Measurements from ENCODE around the gene PHLPP1. TPM values are rescaled to one million over a fixed set of nuclear protein-coding genes. Genes with fewer than 3 reads are reported as not detected.

PHLPP1 gene
- total RNA-seq, 2 donors from 2014 or later, result 6.3 to 7.9 TPM

DNA sequence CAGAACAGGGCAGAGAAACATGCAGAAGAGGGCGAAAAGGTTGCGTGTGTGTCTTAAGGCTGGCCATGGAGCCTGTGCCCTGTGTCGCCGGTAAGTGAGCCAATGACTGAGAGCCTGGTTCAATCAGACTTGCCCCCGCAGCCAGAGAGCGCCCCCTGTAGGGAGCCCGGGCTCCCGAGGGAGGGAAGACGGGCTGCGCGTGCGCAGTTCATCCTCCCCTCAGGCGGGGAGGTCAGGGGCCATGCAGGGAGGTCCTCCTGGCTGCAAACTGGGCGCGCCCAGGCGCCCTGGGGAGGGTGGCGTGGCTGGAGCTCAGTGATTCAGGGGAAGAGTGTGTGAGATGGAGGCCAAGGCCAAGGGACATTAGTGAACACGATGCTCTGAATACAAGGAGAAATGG is 276.6 kb downstream of the PHLPP1 start:
- peaks cover 14% of the 10 kb centered on the region for H3K27me3 Mint-ChIP-seq (ENCODE audit: low read depth)
- no peak overlapping the region for H3K27ac Mint-ChIP-seq
- ATAC-seq (replicated peaks in 1 of 2) (no peak), DNase-seq (peak; percentile 9 to 11)
- no peak overlapping the region for H3K4me3 Mint-ChIP-seq
- no peaks in the 10 kb centered on the region for H3K4me1 Mint-ChIP-seq (ENCODE audit: low read depth)
- no peaks in the 10 kb centered on the region for H3K36me3 Mint-ChIP-seq (ENCODE audit: insufficient read depth in 2 of 2)
- H3K9me3 Mint-ChIP-seq, result no peaks in the 10 kb centered on the region

DNA sequence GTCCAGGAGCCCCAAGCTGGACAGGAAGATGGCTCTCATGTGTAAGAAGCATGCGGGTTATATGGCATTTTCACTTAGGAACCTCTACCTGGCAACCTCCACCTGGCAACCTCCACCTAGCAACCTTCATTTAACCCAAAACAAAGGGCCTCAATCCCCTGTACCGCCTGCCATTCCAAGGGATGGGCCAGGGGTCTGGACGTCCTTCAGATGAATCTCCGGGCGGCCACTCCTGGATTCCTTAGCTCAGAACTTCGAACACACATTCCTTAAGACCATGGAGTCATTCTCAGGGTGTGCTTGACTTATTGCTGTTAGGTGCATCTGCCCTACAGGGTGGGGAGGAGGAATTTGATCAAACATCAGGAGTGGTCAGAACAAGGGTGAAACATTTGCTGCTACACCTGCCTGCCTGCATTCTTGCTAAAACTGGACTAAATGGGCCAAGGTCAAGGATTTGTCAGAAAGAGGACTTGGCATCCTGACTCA is 277.6 kb downstream of the PHLPP1 start:
- ATAC-seq (replicated peaks in 1 of 2) (no peak), DNase-seq (no peak)
- H3K4me1 Mint-ChIP-seq (ENCODE audit: low read depth), result no peaks in the 10 kb centered on the region
- no peak overlapping the region for H3K4me3 Mint-ChIP-seq
- no peak overlapping the region for H3K27ac Mint-ChIP-seq
- no peaks in the 10 kb centered on the region for H3K9me3 Mint-ChIP-seq
- peaks cover 14% of the 10 kb centered on the region for H3K27me3 Mint-ChIP-seq (ENCODE audit: low read depth)
- H3K36me3 Mint-ChIP-seq (ENCODE audit: insufficient read depth in 2 of 2), result no peaks in the 10 kb centered on the region

DNA sequence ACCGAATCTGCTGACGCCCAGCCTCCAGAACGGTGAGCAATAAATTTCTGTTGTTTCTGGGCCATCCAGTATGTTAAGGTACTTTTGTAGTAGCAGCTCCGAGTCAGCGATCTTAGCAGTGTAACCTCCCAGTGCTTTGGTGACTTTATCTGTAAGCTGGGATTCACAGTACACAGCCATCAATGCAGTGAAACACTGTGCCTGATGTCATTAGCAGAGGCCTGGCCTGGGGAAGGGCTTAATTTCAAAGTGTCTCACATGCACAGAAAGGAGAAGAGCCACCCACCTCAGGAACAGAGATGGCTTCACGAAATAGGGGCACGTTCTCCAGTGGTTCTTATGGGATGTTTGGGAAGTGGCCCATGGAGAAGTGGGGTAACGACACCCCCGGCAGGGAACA is 281.2 kb downstream of the PHLPP1 start:
- no peaks in the 10 kb centered on the region for H3K36me3 Mint-ChIP-seq (ENCODE audit: insufficient read depth in 2 of 2)
- no peaks in the 10 kb centered on the region for H3K4me1 Mint-ChIP-seq (ENCODE audit: low read depth)
- DNase-seq (no peak), ATAC-seq (replicated peaks in 1 of 2) (no peak)
- peaks cover 14% of the 10 kb centered on the region for H3K27me3 Mint-ChIP-seq (ENCODE audit: low read depth)
- H3K4me3 Mint-ChIP-seq, result no peak overlapping the region
- H3K9me3 Mint-ChIP-seq, result no peaks in the 10 kb centered on the region
- no peak overlapping the region for H3K27ac Mint-ChIP-seq

DNA sequence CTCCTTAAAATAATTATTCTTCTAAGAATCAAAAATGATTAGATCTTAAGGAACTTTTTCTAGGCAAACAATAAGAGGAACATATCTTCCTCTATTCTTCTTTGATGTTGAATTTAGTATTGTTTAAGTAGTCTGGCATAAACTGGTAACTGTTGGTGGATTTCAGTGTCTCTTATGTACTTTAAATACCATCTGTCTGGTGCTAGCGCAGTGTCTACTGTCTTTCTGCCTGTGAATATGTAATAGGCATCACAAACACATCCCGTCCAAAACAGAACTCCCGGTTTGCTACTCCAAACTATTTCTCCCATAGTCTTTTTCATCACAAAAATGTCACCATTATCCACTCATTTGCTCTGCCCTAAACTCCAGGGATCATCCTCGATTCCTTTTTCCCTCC is 281.7 kb downstream of the PHLPP1 start:
- no peak for DNase-seq
- no peaks in the 10 kb centered on the region for H3K9me3 Mint-ChIP-seq
- H3K36me3 Mint-ChIP-seq (ENCODE audit: insufficient read depth in 2 of 2), result no peaks in the 10 kb centered on the region
- no peaks in the 10 kb centered on the region for H3K4me1 Mint-ChIP-seq (ENCODE audit: low read depth)
- ATAC-seq (replicated peaks in 1 of 2), result no peak
- H3K27me3 Mint-ChIP-seq (ENCODE audit: low read depth), result peaks cover 14% of the 10 kb centered on the region
- H3K4me3 Mint-ChIP-seq, result no peak overlapping the region
- no peak overlapping the region for H3K27ac Mint-ChIP-seq

DNA sequence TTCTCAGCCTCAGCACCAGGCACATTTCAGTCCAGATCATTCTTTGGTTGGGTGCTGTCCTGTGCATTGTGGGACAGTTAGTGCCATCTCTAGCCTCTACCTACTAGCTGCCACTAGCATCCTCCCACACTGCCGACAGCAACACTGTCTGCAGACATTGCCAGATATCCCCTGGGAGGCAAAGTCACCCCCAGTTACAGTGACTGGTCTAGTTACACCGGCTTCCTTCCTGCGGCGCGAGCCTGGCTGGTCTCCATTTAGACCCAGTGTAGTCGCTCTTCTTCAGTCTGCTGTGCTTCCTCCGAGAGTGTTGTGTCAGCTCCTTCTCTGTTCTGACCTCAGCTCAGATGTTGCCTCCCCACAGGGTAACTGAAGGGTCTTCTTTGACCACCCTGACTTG is 283.1 kb downstream of the PHLPP1 start:
- Mint-ChIP-seq H3K27me3 (ENCODE audit: low read depth) (peaks cover 11% of the 10 kb centered on the region), H3K27ac (no peak overlapping the region), H3K9me3 (no peaks in the 10 kb centered on the region), H3K4me3 (no peak overlapping the region), H3K4me1 (ENCODE audit: low read depth) (no peaks in the 10 kb centered on the region), H3K36me3 (ENCODE audit: insufficient read depth in 2 of 2) (no peaks in the 10 kb centered on the region)
- ATAC-seq (replicated peaks in 1 of 2) (no peak), DNase-seq (no peak)

DNA sequence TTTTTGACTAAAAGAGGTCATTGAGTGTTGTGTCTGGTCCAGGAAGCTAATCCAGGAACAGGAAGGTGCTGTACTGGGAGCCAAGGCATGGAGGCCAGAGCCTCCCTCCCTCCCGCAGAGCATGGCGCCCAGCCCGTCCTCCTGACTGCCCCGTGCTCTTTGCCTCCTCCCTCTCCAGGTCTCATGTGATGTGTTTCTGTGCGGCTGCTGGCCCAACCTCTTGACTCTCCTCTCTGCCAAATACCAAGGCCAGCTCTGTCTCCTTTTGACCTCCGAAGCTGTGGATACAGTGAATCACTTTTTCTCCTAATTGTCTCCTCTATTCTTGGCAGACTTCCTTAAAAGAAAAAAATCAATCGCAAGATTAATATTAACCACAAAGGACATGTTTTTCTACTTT is 284.1 kb downstream of the PHLPP1 start:
- no peak overlapping the region for H3K4me3 Mint-ChIP-seq
- ATAC-seq (replicated peaks in 1 of 2) (no peak), DNase-seq (no peak)
- H3K36me3 Mint-ChIP-seq (ENCODE audit: insufficient read depth in 2 of 2), result no peaks in the 10 kb centered on the region
- no peaks in the 10 kb centered on the region for H3K9me3 Mint-ChIP-seq
- no peaks in the 10 kb centered on the region for H3K4me1 Mint-ChIP-seq (ENCODE audit: low read depth)
- peaks cover 5% of the 10 kb centered on the region for H3K27me3 Mint-ChIP-seq (ENCODE audit: low read depth)
- H3K27ac Mint-ChIP-seq, result no peak overlapping the region

DNA sequence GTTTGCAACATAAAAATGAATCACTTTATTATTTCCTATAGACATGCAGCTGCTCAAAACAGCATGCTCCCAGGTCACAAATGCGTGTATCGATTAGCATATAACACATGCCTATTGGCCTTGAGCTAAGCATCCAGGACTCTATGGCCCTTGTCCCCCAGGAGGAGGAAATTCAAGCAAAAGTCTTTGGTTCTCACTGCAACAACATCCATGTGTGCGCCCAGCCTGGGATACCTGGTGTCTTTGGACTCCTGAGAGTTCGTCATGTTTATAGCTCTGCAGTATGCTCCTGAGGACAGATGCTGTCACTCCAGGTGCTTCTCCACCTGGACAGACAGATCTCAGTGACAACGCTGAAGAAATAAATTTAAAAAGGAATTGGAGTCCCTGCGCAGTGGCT is 284.6 kb downstream of the PHLPP1 start:
- Mint-ChIP-seq H3K36me3 (ENCODE audit: insufficient read depth in 2 of 2) (no peaks in the 10 kb centered on the region), H3K9me3 (no peaks in the 10 kb centered on the region), H3K27me3 (ENCODE audit: low read depth) (peaks cover 5% of the 10 kb centered on the region), H3K4me1 (ENCODE audit: low read depth) (no peaks in the 10 kb centered on the region), H3K4me3 (no peak overlapping the region), H3K27ac (no peak overlapping the region)
- ATAC-seq (replicated peaks in 1 of 2) (no peak), DNase-seq (no peak)

DNA sequence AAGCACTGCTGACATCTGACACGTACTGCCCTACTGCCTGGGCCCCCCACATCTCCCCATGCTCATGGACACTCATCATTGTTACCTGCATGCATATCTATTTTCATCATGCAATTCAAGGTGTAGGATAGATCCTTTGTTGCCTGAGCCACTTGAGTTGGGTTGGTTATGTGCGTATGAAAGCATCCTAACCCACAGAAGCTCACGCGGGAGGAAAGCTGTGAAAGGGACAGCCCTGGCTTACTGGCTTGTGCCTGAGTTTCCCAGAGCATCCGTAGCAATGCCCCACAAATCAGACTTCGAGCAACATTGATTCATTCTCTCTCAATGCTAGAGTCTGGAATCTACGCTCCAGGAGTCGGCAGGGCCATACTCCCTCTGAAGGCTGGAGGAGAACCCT is 285.5 kb downstream of the PHLPP1 start:
- Mint-ChIP-seq H3K27me3 (ENCODE audit: low read depth) (no peaks in the 10 kb centered on the region), H3K4me3 (no peak overlapping the region), H3K4me1 (ENCODE audit: low read depth) (no peaks in the 10 kb centered on the region), H3K36me3 (ENCODE audit: insufficient read depth in 2 of 2) (no peaks in the 10 kb centered on the region), H3K9me3 (no peaks in the 10 kb centered on the region), H3K27ac (no peak overlapping the region)
- ATAC-seq (replicated peaks in 1 of 2) (no peak), DNase-seq (no peak)

DNA sequence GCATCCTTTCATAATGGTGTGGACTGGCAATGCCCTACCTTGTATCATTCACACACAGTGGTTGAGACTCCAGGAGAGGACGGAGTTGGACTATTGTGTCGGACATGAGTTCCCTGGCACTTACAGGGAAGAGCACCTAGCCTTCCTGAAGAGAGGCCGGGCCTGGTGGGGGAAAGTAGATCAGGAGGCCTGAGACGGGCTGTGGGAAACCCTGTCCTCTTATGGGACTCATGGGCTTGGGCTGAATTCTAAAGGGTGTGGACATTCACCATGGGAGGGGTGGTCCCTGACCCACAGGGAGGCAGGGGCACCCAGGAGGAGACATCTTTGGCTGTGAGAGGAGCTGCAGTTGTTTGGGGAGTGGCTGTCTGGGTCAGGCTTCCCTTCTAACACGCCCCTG is 286.5 kb downstream of the PHLPP1 start:
- ATAC-seq (replicated peaks in 1 of 2) (no peak), DNase-seq (no peak)
- H3K4me3 Mint-ChIP-seq, result no peak overlapping the region
- no peaks in the 10 kb centered on the region for H3K4me1 Mint-ChIP-seq (ENCODE audit: low read depth)
- no peaks in the 10 kb centered on the region for H3K36me3 Mint-ChIP-seq (ENCODE audit: insufficient read depth in 2 of 2)
- no peaks in the 10 kb centered on the region for H3K27me3 Mint-ChIP-seq (ENCODE audit: low read depth)
- no peaks in the 10 kb centered on the region for H3K9me3 Mint-ChIP-seq
- no peak overlapping the region for H3K27ac Mint-ChIP-seq

DNA sequence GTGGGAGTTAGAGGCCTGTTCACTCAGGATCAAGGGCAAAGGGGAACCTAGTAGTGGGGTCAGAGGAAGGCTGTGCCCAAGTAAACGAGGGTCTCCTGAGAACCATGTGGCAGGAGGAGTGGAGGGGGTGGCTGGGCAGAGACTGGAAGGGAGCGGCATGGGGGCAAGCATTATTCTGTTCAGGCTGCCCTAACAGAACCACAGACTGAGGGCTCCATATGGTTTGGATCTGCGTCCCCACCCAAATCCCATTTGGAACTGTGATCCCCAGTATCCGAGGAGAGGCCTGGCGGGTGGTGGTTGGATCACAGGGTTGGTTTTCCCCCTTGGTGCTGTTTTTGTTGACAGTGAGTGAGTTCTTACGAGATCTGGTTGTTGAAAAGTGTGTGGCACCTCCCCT is 287.0 kb downstream of the PHLPP1 start:
- Mint-ChIP-seq H3K4me3 (no peak overlapping the region), H3K27me3 (ENCODE audit: low read depth) (no peaks in the 10 kb centered on the region), H3K27ac (no peak overlapping the region), H3K36me3 (ENCODE audit: insufficient read depth in 2 of 2) (no peaks in the 10 kb centered on the region), H3K9me3 (no peaks in the 10 kb centered on the region), H3K4me1 (ENCODE audit: low read depth) (no peaks in the 10 kb centered on the region)
- ATAC-seq (replicated peaks in 1 of 2) (no peak), DNase-seq (no peak)

DNA sequence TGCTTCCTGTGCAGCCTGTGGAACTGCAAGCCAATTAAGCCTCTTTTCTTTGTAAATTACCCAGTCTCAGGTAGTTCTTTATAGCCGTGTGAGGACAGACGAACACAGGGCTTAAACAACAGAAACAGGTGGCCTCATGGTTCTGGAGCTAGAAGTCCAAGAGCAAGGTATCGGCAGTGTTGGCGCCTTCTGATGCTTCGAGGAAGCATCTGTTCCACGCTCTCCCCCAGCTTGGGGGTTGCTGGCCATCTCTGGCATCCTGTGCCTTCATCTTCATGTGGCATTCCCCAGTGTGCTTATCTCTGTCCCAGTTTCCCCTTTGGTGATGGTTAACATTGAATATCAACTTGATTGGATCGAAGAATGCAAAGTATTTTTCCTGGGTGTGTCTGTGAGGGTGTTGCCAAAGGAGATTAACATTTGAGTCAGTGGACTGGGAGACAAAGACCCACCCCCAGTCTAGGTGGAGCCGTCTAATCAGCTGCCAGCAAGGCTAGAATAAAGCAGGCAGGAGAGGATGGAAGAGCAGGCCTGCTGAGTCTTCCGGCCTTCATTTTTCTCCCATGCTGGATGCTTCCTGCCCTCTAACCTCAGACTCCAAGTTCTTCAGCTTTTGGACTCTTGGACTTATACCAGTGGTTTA is 287.6 kb downstream of the PHLPP1 start:
- DNase-seq (no peak), ATAC-seq (replicated peaks in 1 of 2) (no peak)
- H3K36me3 Mint-ChIP-seq (ENCODE audit: insufficient read depth in 2 of 2), result no peaks in the 10 kb centered on the region
- H3K27me3 Mint-ChIP-seq (ENCODE audit: low read depth), result no peaks in the 10 kb centered on the region
- no peak overlapping the region for H3K4me3 Mint-ChIP-seq
- H3K4me1 Mint-ChIP-seq (ENCODE audit: low read depth), result no peaks in the 10 kb centered on the region
- no peaks in the 10 kb centered on the region for H3K9me3 Mint-ChIP-seq
- no peak overlapping the region for H3K27ac Mint-ChIP-seq

DNA sequence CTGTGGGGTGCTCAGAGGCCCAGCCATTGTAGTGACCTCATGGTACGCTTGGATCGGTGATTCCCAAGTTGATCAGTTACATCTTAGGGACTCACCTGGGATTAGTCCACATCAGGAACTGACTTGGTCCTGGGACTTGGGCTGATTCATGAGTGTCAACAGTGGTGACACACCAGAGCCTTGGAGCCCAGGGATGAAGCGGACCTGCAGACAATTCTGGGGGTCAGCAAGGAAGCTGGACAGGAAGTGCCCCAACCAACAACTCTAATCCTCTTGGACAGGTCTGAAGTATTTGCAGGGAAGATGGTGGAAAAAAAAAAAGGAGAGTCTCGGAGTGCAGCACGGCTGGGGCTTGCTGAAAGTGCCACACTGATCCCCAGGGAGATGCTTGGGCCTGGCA is 288.6 kb downstream of the PHLPP1 start:
- Mint-ChIP-seq H3K4me3 (no peak overlapping the region), H3K27ac (no peak overlapping the region), H3K36me3 (ENCODE audit: insufficient read depth in 2 of 2) (no peaks in the 10 kb centered on the region), H3K9me3 (no peaks in the 10 kb centered on the region), H3K27me3 (ENCODE audit: low read depth) (no peaks in the 10 kb centered on the region), H3K4me1 (ENCODE audit: low read depth) (no peaks in the 10 kb centered on the region)
- DNase-seq (no peak), ATAC-seq (replicated peaks in 1 of 2) (no peak)

DNA sequence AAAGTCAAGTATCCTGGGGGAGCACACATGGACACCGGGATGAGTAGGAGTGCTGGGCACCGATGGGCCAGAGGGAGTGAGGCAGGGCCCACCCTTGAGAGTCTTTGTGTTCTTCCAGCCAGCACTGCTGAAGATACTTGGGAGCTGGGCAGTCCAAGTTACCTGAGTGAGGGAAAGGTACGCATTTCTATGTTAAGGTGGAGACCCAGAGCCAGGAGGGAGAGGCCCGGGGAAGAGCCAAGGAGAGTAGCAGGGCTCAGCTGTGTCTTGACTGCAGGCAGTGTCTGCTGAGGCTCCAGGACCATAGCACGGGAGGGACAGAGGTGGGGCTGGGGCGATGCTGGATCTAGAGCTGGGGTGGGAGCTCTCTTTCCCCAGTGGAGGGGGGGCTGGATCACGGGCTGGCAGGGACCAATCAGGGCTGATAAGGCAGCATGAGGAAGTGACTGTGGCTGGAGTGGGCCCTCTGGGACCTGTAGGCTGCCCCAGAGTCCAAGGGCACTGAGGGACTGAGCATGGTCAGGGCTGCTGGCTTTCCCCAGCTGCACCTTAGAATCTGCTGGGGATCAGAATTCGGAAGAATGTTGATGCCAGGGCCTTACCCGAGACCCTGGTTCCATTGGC is 289.2 kb downstream of the PHLPP1 start:
- no peak overlapping the region for H3K27ac Mint-ChIP-seq
- no peaks in the 10 kb centered on the region for H3K36me3 Mint-ChIP-seq (ENCODE audit: insufficient read depth in 2 of 2)
- no peak overlapping the region for H3K4me3 Mint-ChIP-seq
- no peak for ATAC-seq (replicated peaks in 1 of 2)
- H3K4me1 Mint-ChIP-seq (ENCODE audit: low read depth), result no peaks in the 10 kb centered on the region
- H3K9me3 Mint-ChIP-seq, result no peaks in the 10 kb centered on the region
- H3K27me3 Mint-ChIP-seq (ENCODE audit: low read depth), result no peaks in the 10 kb centered on the region
- no peak for DNase-seq

DNA sequence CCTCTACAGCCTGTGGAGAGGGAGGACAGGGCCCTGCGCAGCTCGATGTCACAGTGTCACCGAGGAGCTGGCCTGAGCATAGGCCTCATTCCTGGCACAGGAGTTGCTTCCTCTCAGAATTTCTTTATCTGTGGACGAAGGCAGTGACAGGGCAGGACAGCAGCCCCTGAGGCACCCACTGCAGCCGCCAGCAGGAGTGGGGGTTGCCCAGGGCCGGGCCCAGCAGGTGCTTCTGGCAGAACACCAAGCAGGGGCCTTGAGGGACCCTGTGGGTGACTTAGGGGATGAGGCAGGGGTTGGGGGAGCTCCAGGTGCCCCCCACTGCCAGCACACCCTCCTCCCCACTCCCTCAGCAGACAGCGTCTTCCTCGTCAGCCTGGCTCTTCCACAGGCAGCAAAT is 290.0 kb downstream of the PHLPP1 start:
- Mint-ChIP-seq H3K36me3 (ENCODE audit: insufficient read depth in 2 of 2) (no peaks in the 10 kb centered on the region), H3K9me3 (no peaks in the 10 kb centered on the region), H3K27ac (no peak overlapping the region), H3K27me3 (ENCODE audit: low read depth) (no peaks in the 10 kb centered on the region), H3K4me3 (no peak overlapping the region), H3K4me1 (ENCODE audit: low read depth) (no peaks in the 10 kb centered on the region)
- DNase-seq, result no peak
- no peak for ATAC-seq (replicated peaks in 1 of 2)
